ENCODE data around the gene ZGLP1. TPM values are rescaled to one million over a fixed set of nuclear protein-coding genes. Genes with fewer than 3 reads are reported as not detected.

Gene ZGLP1
- total and polyA plus RNA-seq, 2 of the 13 experiments (the other 11 are each of a cell fraction or from before 2014, with no cell fraction given) = 2.4 to 3.0 TPM

DNA sequence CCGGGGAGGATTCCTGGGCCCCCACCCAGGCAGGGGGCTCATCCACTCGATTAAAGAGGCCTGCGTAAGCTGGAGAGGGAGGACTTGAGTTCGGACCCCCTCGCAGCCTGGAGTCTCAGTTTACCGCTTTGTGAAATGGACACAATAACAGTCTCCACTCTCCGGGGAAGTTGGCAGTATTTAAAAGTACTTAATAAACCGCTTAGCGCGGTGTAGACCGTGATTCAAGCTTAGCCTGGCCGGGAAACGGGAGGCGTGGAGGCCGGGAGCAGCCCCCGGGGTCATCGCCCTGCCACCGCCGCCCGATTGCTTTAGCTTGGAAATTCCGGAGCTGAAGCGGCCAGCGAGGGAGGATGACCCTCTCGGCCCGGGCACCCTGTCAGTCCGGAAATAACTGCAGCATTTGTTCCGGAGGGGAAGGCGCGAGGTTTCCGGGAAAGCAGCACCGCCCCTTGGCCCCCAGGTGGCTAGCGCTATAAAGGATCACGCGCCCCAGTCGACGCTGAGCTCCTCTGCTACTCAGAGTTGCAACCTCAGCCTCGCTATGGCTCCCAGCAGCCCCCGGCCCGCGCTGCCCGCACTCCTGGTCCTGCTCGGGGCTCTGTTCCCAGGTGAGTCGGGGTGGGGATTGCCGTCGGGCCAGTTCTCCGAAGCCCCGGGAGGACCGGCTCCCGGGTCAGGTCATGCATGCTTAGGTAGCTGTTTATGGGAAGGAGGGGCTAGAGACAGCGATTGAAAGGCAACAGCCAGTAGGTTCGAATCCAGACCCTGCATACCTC, 38.8 kb downstream of the ZGLP1 start, which contains the start of gene ICAM1 (continued):
- TF ChIP-seq, protein P1, sequence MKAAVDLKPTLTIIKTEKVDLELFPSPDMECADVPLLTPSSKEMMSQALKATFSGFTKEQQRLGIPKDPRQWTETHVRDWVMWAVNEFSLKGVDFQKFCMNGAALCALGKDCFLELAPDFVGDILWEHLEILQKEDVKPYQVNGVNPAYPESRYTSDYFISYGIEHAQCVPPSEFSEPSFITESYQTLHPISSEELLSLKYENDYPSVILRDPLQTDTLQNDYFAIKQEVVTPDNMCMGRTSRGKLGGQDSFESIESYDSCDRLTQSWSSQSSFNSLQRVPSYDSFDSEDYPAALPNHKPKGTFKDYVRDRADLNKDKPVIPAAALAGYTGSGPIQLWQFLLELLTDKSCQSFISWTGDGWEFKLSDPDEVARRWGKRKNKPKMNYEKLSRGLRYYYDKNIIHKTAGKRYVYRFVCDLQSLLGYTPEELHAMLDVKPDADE (CRISPR knock-in tag; IDR thresholded peaks at IDR 0.05) = no peak
- TF ChIP-seq ZSCAN12 (CRISPR knock-in tag; IDR thresholded peaks at IDR 0.05) (peak; percentile 77; the same call in 1 of the 2 replicates), SAFB2 (CRISPR knock-in tag; IDR thresholded peaks at IDR 0.05; ENCODE audit: borderline replicate concordance, low read depth) (peak; percentile 83), SPEN (CRISPR knock-in tag; IDR thresholded peaks at IDR 0.05; ENCODE audit: low read depth) (peak; percentile 44; the same call in 1 of the 2 replicates), ZNF335 (CRISPR knock-in tag; IDR thresholded peaks at IDR 0.05) (peak; percentile 70; the same call in 1 of the 2 replicates), ZNF713 (CRISPR knock-in tag; IDR thresholded peaks at IDR 0.05) (no peak), RARG (CRISPR knock-in tag; IDR thresholded peaks at IDR 0.05; ENCODE audit: low read depth) (no peak), ZSCAN30 (CRISPR knock-in tag; IDR thresholded peaks at IDR 0.05) (peak; percentile 90), ZNF747 (CRISPR knock-in tag; IDR thresholded peaks at IDR 0.05; ENCODE audit: borderline replicate concordance) (peak; percentile 83; the same call in 1 of the 2 replicates), ZNF143 (CRISPR knock-in tag; IDR thresholded peaks at IDR 0.05) (peak; percentile 40; the same call in 1 of the 2 replicates), ZNF839 (CRISPR knock-in tag; IDR thresholded peaks at IDR 0.05; ENCODE audit: borderline replicate concordance) (peak; percentile 13; the same call in 1 of the 2 replicates), ARNTL (CRISPR knock-in tag; IDR thresholded peaks at IDR 0.05) (peak; percentile 73; the same call in 1 of the 2 replicates), ZNF337 (CRISPR knock-in tag; IDR thresholded peaks at IDR 0.05; ENCODE audit: borderline replicate concordance, low read depth) (no peak), ATF7 (IDR thresholded peaks at IDR 0.05) (no peak), ATF7 (CRISPR knock-in tag; IDR thresholded peaks at IDR 0.05) (no peak), NR3C1 (CRISPR knock-in tag; IDR thresholded peaks at IDR 0.05) (no peak), PHF21A (CRISPR knock-in tag; IDR thresholded peaks at IDR 0.05) (peak; percentile 91), CBFB (CRISPR knock-in tag; IDR thresholded peaks at IDR 0.05) (peak; percentile 84)
- TF ChIP-seq, protein P2, sequence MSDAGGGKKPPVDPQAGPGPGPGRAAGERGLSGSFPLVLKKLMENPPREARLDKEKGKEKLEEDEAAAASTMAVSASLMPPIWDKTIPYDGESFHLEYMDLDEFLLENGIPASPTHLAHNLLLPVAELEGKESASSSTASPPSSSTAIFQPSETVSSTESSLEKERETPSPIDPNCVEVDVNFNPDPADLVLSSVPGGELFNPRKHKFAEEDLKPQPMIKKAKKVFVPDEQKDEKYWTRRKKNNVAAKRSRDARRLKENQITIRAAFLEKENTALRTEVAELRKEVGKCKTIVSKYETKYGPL (CRISPR knock-in tag; IDR thresholded peaks at IDR 0.05) = no peak; the same call in 1 of the 2 replicates
- TF ChIP-seq, protein P3, sequence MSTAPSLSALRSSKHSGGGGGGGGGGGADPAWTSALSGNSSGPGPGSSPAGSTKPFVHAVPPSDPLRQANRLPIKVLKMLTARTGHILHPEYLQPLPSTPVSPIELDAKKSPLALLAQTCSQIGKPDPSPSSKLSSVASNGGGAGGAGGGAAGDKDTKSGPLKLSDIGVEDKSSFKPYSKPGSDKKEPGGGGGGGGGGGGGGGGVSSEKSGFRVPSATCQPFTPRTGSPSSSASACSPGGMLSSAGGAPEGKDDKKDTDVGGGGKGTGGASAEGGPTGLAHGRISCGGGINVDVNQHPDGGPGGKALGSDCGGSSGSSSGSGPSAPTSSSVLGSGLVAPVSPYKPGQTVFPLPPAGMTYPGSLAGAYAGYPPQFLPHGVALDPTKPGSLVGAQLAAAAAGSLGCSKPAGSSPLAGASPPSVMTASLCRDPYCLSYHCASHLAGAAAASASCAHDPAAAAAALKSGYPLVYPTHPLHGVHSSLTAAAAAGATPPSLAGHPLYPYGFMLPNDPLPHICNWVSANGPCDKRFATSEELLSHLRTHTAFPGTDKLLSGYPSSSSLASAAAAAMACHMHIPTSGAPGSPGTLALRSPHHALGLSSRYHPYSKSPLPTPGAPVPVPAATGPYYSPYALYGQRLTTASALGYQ (CRISPR knock-in tag; IDR thresholded peaks at IDR 0.05) = peak; percentile 66; the same call in 1 of the 2 replicates
- TF ChIP-seq, protein P4, sequence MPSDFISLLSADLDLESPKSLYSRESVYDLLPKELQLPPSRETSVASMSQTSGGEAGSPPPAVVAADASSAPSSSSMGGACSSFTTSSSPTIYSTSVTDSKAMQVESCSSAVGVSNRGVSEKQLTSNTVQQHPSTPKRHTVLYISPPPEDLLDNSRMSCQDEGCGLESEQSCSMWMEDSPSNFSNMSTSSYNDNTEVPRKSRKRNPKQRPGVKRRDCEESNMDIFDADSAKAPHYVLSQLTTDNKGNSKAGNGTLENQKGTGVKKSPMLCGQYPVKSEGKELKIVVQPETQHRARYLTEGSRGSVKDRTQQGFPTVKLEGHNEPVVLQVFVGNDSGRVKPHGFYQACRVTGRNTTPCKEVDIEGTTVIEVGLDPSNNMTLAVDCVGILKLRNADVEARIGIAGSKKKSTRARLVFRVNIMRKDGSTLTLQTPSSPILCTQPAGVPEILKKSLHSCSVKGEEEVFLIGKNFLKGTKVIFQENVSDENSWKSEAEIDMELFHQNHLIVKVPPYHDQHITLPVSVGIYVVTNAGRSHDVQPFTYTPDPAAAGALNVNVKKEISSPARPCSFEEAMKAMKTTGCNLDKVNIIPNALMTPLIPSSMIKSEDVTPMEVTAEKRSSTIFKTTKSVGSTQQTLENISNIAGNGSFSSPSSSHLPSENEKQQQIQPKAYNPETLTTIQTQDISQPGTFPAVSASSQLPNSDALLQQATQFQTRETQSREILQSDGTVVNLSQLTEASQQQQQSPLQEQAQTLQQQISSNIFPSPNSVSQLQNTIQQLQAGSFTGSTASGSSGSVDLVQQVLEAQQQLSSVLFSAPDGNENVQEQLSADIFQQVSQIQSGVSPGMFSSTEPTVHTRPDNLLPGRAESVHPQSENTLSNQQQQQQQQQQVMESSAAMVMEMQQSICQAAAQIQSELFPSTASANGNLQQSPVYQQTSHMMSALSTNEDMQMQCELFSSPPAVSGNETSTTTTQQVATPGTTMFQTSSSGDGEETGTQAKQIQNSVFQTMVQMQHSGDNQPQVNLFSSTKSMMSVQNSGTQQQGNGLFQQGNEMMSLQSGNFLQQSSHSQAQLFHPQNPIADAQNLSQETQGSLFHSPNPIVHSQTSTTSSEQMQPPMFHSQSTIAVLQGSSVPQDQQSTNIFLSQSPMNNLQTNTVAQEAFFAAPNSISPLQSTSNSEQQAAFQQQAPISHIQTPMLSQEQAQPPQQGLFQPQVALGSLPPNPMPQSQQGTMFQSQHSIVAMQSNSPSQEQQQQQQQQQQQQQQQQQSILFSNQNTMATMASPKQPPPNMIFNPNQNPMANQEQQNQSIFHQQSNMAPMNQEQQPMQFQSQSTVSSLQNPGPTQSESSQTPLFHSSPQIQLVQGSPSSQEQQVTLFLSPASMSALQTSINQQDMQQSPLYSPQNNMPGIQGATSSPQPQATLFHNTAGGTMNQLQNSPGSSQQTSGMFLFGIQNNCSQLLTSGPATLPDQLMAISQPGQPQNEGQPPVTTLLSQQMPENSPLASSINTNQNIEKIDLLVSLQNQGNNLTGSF (CRISPR knock-in tag; IDR thresholded peaks at IDR 0.05) = 0 out of 2 replicates have a peak, but pooled peaks have one; percentile 31

All from HepG2 (cell line).